Rectal smooth muscle tissue (tissue), 1 donor: ENCODE measurements around the gene LAMA3.

Source experiments
- H3K27ac ChIP-seq: one replicate; pipeline ENCODE4 v1.7.0; 2013; ENCODE audit warnings: low read depth, low read length, inconsistent platforms
- H3K27me3 ChIP-seq: one replicate; pipeline ENCODE4 v1.7.0; 2013; ENCODE audit warnings: low read length; ENCODE audit not compliant: control insufficient read depth, insufficient read depth
- H3K36me3 ChIP-seq: one replicate; pipeline ENCODE4 v1.7.0; 2013; ENCODE audit warnings: low read length; ENCODE audit not compliant: control insufficient read depth, insufficient read depth
- H3K4me1 ChIP-seq: one replicate; pipeline ENCODE4 v1.7.0; 2013; ENCODE audit warnings: low read length; ENCODE audit not compliant: control insufficient read depth, insufficient read depth
- H3K4me3 ChIP-seq: one replicate; pipeline ENCODE4 v1.7.0; 2013; ENCODE audit warnings: low read length
- H3K9ac ChIP-seq: one replicate; pipeline ENCODE4 v1.7.0; 2013; ENCODE audit warnings: low read length

Gene LAMA3

GRCh38 chr18:23784832-23785245 is 95.6 kb downstream of the LAMA3 start:
- Histone ChIP-seq H3K4me3 (no peak overlapping the region), H3K27ac (no peak overlapping the region), H3K9ac (no peak overlapping the region), H3K4me1 (no peaks in the 10 kb centered on the region), H3K27me3 (no peaks in the 10 kb centered on the region), H3K36me3 (no peaks in the 10 kb centered on the region)

- no peak overlapping the region for H3K4me3 ChIP-seq
- no peak overlapping the region for H3K27ac ChIP-seq
Observed at GRCh38 chr18:23793051-23793450, 103.8 kb downstream of the LAMA3 start.

GRCh38 chr18:23793985-23794867 is 105.0 kb downstream of the LAMA3 start:
- no peak overlapping the region for H3K4me3 ChIP-seq
- H3K27ac ChIP-seq, result no peak overlapping the region
- no peaks in the 10 kb centered on the region for H3K4me1 ChIP-seq
- H3K27me3 ChIP-seq, result no peaks in the 10 kb centered on the region
- no peaks in the 10 kb centered on the region for H3K36me3 ChIP-seq
- no peak overlapping the region for H3K9ac ChIP-seq

More at GRCh38 chr18:23793051-23793450, 103.8 kb downstream of the LAMA3 start:
- no peak overlapping the region for H3K9ac ChIP-seq
- H3K27me3 ChIP-seq, result no peaks in the 10 kb centered on the region
- H3K36me3 ChIP-seq, result no peaks in the 10 kb centered on the region
- no peaks in the 10 kb centered on the region for H3K4me1 ChIP-seq

- H3K4me3 ChIP-seq, result no peak overlapping the region
- no peaks in the 10 kb centered on the region for H3K4me1 ChIP-seq
- H3K27ac ChIP-seq, result no peak overlapping the region
- H3K27me3 ChIP-seq, result no peaks in the 10 kb centered on the region
- no peak overlapping the region for H3K9ac ChIP-seq
- H3K36me3 ChIP-seq, result no peaks in the 10 kb centered on the region
Observed at GRCh38 chr18:23798249-23798648, 109.0 kb downstream of the LAMA3 start.

- Histone ChIP-seq H3K27ac (no peak overlapping the region), H3K36me3 (no peaks in the 10 kb centered on the region), H3K4me3 (no peak overlapping the region), H3K4me1 (no peaks in the 10 kb centered on the region), H3K27me3 (no peaks in the 10 kb centered on the region), H3K9ac (no peak overlapping the region)
Observed at GRCh38 chr18:23798824-23799223, 109.6 kb downstream of the LAMA3 start.

- Histone ChIP-seq H3K4me1 (no peaks in the 10 kb centered on the region), H3K27me3 (no peaks in the 10 kb centered on the region), H3K36me3 (no peaks in the 10 kb centered on the region), H3K4me3 (no peak overlapping the region), H3K27ac (no peak overlapping the region), H3K9ac (no peak overlapping the region)
Observed at GRCh38 chr18:23799540-23799939, 110.3 kb downstream of the LAMA3 start.

- Histone ChIP-seq H3K27ac (no peak overlapping the region), H3K27me3 (no peaks in the 10 kb centered on the region), H3K9ac (no peak overlapping the region), H3K4me1 (no peaks in the 10 kb centered on the region), H3K4me3 (no peak overlapping the region), H3K36me3 (no peaks in the 10 kb centered on the region)
Observed at GRCh38 chr18:23800902-23801301, 111.6 kb downstream of the LAMA3 start.

GRCh38 chr18:23802817-23803216 is 113.6 kb downstream of the LAMA3 start:
- no peaks in the 10 kb centered on the region for H3K4me1 ChIP-seq
- H3K27ac ChIP-seq, result no peak overlapping the region
- no peak overlapping the region for H3K9ac ChIP-seq
- H3K36me3 ChIP-seq, result no peaks in the 10 kb centered on the region
- no peaks in the 10 kb centered on the region for H3K27me3 ChIP-seq
- no peak overlapping the region for H3K4me3 ChIP-seq

GRCh38 chr18:23803755-23804154 is 114.5 kb downstream of the LAMA3 start:
- Histone ChIP-seq H3K27me3 (no peaks in the 10 kb centered on the region), H3K9ac (no peak overlapping the region), H3K4me1 (no peaks in the 10 kb centered on the region), H3K36me3 (no peaks in the 10 kb centered on the region), H3K4me3 (no peak overlapping the region), H3K27ac (no peak overlapping the region)

- no peaks in the 10 kb centered on the region for H3K36me3 ChIP-seq
- no peak overlapping the region for H3K9ac ChIP-seq
- H3K4me1 ChIP-seq, result no peaks in the 10 kb centered on the region
- H3K27me3 ChIP-seq, result no peaks in the 10 kb centered on the region
- no peak overlapping the region for H3K4me3 ChIP-seq
- no peak overlapping the region for H3K27ac ChIP-seq
Observed at GRCh38 chr18:23805898-23806297, 116.6 kb downstream of the LAMA3 start.

- no peaks in the 10 kb centered on the region for H3K4me1 ChIP-seq
- H3K9ac ChIP-seq, result no peak overlapping the region
- H3K27me3 ChIP-seq, result no peaks in the 10 kb centered on the region
Observed at GRCh38 chr18:23809415-23809814, 120.2 kb downstream of the LAMA3 start.

GRCh38 chr18:23810396-23810795 is 121.1 kb downstream of the LAMA3 start:
- Histone ChIP-seq H3K9ac (no peak overlapping the region), H3K4me3 (no peak overlapping the region), H3K27me3 (no peaks in the 10 kb centered on the region)

More at GRCh38 chr18:23809415-23809814, 120.2 kb downstream of the LAMA3 start:
- no peaks in the 10 kb centered on the region for H3K36me3 ChIP-seq
- H3K27ac ChIP-seq, result no peak overlapping the region
- no peak overlapping the region for H3K4me3 ChIP-seq

GRCh38 chr18:23811176-23811575 is 121.9 kb downstream of the LAMA3 start:
- no peak overlapping the region for H3K4me3 ChIP-seq
- no peak overlapping the region for H3K27ac ChIP-seq
- H3K4me1 ChIP-seq, result no peaks in the 10 kb centered on the region
- no peak overlapping the region for H3K9ac ChIP-seq
- no peaks in the 10 kb centered on the region for H3K27me3 ChIP-seq
- H3K36me3 ChIP-seq, result no peaks in the 10 kb centered on the region

More at GRCh38 chr18:23810396-23810795, 121.1 kb downstream of the LAMA3 start:
- Histone ChIP-seq H3K36me3 (no peaks in the 10 kb centered on the region), H3K4me1 (no peaks in the 10 kb centered on the region), H3K27ac (no peak overlapping the region)
